CD4-positive, alpha-beta T cell treated with Interleukin-17A for 1 hour (primary cell): ENCODE measurements around the gene F2RL1.
"Not testable (repeated sequence)": the region's sequence is repeated elsewhere in the genome, so short reads cannot be mapped to it uniquely, and the experiment has no call there.

Experiments
- DNase-seq: peaks from one replicate; pipeline ENCODE4 v3.0.0-alpha.2; 2020

Gene F2RL1, protein sequence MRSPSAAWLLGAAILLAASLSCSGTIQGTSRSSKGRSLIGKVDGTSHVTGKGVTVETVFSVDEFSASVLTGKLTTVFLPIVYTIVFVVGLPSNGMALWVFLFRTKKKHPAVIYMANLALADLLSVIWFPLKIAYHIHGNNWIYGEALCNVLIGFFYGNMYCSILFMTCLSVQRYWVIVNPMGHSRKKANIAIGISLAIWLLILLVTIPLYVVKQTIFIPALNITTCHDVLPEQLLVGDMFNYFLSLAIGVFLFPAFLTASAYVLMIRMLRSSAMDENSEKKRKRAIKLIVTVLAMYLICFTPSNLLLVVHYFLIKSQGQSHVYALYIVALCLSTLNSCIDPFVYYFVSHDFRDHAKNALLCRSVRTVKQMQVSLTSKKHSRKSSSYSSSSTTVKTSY

GRCh38 chr5:76818844-76819831 is at the start of gene F2RL1:
TSS of gene F2RL1 (plus strand) at chr5:76819030. CDS start at chr5:76819183, 153 bp downstream.
- peak; percentile 59 for DNase-seq

- not testable (repeated sequence) for DNase-seq
Measured at GRCh38 chr5:76771041-76771440, 47.8 kb upstream of the F2RL1 start.

GRCh38 chr5:76771705-76772405 is 47.0 kb upstream of the F2RL1 start:
- no peak for DNase-seq

DNA sequence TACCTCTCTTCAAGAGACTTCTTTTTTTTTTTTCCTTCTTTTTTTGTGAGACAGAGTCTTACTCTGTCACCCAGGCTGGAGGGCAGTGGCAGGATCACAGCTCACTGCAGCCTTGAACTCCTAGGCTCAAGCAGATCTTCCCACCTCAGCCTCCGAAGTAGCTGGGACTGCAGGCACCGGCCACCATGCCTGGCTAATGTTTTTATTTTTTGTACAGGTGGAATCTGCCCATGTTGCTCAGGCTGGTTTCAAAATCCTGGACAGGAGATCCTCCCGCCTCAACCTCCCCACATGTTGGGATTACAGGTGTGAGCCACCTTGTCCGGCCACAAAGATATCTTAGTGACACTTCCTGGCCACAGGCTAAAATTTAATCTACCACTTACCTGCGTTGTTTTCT is 42.9 kb upstream of the F2RL1 start:
- no peak for DNase-seq

DNA sequence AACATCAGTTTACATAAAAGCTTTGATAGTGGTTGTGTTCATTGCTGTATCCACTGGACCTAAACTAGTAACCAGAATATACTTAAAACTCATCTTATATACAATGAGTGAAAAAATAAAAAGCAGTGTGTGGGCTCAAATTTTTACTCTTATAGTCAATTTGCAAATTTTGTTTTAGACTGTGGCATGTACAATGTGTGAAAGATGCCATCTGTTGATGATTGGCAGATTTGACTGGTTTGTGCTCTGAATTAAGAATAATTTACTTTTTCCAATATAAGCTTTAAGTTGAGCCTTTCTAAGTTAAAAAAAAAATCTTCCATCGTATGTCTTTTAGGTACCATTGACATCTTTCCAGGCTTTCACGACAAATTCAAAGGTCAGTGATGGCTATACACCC is 42.4 kb upstream of the F2RL1 start:
- no peak for DNase-seq

DNA sequence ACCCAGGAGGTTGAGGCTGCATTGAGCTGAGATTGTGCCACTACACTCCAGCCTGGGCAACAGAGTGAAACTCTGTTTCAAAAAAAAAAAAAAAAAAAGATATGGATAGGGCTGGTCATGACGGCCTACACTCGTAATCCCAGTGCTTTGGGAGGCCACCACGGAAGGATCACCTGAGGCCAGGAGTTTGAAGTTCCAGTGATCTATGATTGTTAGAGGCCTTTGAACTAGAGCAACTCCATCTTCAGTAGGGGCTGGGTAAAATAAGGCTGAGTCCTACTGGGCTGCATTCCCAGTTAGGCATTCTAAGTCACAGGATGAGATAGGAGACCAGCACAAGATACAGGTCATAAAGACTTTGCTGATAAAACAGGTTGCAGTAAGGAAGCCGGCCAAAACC is 38.2 kb upstream of the F2RL1 start:
- not testable (repeated sequence) for DNase-seq

- DNase-seq = no peak
Measured at GRCh38 chr5:76781775-76782174, 37.1 kb upstream of the F2RL1 start.

- no peak for DNase-seq
Measured at GRCh38 chr5:76782444-76782843, 36.4 kb upstream of the F2RL1 start.

DNA sequence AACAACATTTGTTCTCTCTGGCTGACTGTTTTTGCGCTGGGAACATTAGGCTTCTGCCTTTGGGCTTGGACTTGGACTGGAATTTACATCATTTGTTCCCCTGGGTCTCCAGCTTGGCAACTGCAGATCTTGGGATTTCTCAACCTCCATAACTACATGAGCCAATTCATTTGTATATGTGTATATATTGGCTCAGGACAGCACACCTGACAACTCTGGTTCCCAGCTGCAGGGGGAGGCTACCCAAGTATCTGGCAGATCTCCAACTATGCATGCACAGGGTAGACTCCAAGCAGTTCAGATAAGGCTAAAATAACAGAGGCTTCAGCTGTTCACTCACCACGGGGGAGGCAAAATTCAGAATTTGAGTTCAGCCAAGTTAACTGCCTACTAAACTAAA is 31.6 kb upstream of the F2RL1 start:
- DNase-seq = no peak

- DNase-seq = no peak
Measured at GRCh38 chr5:76788362-76788761, 30.5 kb upstream of the F2RL1 start.

- DNase-seq = not testable (repeated sequence)
Measured at GRCh38 chr5:76789275-76789674, 29.6 kb upstream of the F2RL1 start.

DNA sequence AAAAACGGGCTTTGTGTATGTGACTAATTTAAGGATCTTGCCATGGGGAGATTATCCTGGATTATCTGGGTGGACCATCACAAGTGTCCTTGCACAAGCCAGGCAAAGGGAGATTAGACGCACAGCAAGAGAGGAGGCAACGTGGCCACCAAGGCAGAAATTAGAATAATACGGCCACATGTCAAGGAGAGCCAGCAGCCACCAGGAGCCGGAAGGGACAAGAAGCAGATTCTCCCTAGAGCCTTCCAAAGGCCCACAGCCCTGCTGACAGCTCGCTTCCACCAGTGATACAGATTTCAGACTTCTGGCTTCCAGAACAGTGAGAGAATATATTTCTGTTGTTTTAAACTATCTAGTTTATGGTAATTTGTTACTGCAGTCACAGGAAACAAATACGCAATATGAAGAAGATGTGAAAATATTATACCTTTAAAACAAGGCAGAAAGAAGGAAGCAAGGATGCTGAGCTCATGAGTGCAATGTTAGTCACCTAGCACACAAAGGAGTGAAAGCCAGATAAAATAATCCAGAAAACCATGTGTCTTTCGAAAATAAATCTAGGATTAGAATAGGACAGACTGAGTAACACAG is 28.7 kb upstream of the F2RL1 start:
- DNase-seq = no peak

DNA sequence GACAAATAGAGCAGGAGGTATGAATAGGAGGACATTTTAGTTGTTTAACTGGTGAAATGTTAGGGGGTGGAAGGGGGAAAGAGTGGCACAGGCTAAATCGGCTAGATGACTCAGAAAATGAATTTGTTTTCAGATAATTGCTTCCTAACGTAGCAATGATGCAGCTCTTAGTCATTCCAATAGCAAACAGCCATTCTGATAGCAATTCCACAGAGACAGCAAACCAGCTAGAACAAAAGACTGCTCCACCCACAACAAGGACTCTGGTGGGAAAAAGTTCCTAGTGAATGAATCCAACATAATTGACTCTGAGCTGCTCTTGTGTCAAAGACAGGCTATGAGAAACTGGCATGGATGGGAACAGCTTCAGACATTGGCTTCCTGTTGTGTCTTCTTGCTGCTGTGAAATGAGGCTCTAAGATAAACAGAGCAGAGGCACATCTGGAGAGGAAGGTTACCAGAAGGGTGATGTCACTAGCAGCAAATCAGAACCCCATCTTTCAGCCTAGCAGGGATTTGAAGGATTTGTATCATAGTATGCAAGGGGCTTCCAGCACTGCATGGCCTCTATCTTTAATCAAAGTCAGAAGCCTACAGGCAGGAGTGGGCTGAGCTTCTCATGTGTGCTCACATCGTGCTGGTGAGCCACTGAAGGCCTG is 28.1 kb upstream of the F2RL1 start:
- DNase-seq = peak; percentile 5

GRCh38 chr5:76791461-76791860 is 27.4 kb upstream of the F2RL1 start:
- no peak for DNase-seq

GRCh38 chr5:76794871-76795270 is 24.0 kb upstream of the F2RL1 start:
- no peak for DNase-seq

GRCh38 chr5:76799588-76799987 is 19.2 kb upstream of the F2RL1 start:
- no peak for DNase-seq

GRCh38 chr5:76800579-76800978 is 18.3 kb upstream of the F2RL1 start:
- DNase-seq = no peak

- no peak for DNase-seq
Measured at GRCh38 chr5:76801159-76801802, 17.5 kb upstream of the F2RL1 start.

- no peak for DNase-seq
Measured at GRCh38 chr5:76801803-76802195, 17.0 kb upstream of the F2RL1 start.

DNA sequence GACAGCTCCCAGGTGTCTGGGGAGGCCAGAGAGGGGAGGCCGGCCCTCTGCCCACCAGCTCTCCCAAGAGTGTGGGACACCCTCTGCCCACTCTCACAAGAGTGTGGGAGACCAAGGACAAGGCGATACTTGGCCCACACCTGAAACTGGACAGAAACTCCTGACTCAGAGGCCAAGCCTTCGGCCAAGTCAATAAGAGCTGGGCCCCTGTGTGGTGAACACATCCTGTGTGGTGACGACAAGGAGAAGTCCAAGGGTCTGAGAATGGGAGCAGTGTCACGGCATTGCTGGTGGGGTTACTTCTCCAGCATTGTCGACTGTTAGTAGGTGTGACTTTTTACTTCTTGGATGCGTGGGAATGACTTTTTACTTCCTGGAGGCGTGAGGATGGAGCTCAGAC is 14.6 kb upstream of the F2RL1 start:
- DNase-seq = no peak

GRCh38 chr5:76805821-76806505 is 12.9 kb upstream of the F2RL1 start:
- DNase-seq = no peak
